Neural progenitor cell (in vitro differentiated cells): Measurements from ENCODE around the gene VWA5B2. TPM values are rescaled to one million over a fixed set of nuclear protein-coding genes. Genes with fewer than 3 reads are reported as not detected.

Source experiments
- DNase-seq: peaks from one replicate; pipeline ENCODE4 v3.0.0-alpha.2; 2016; ENCODE audit warnings: low spot score
- H2AFZ ChIP-seq: fragments of 200-600 bp; sonication (generic); replicated peaks from 2 replicates; pipeline ENCODE4 v1.6.1; 2016; ENCODE audit warnings: antibody characterized with exemption
- H3F3A ChIP-seq: fragments of 200-600 bp; sonication (generic); 2 replicates; pipeline ENCODE4 v1.6.1; 2016; ENCODE audit warnings: antibody characterized with exemption, low read depth
- H3K27ac ChIP-seq: fragments of 200-600 bp; sonication (generic); 2 replicates; pipeline ENCODE4 v1.5.1; 2016; ENCODE audit warnings: mild to moderate bottlenecking
- H3K27me3 ChIP-seq: fragments of 200-600 bp; sonication (generic); 2 replicates; pipeline ENCODE4 v1.6.1; 2016; ENCODE audit warnings: mild to moderate bottlenecking, moderate library complexity
- H3K36me3 ChIP-seq: fragments of 200-600 bp; sonication (generic); 2 replicates; pipeline ENCODE4 v1.5.1; 2016
- H3K4me1 ChIP-seq: fragments of 200-600 bp; sonication (generic); 2 replicates; pipeline ENCODE4 v1.6.1; 2016; ENCODE audit warnings: mixed run types
- H3K4me2 ChIP-seq: fragments of 200-600 bp; sonication (generic); 2 replicates; pipeline ENCODE4 v1.6.1; 2016
- H3K4me3 ChIP-seq: fragments of 200-600 bp; sonication (generic); 2 replicates; pipeline ENCODE4 v1.5.1; 2016
- H3K79me2 ChIP-seq: fragments of 200-600 bp; sonication (generic); 2 replicates; pipeline ENCODE4 v1.6.1; 2016; ENCODE audit warnings: low read depth
- H3K9ac ChIP-seq: fragments of 200-600 bp; sonication (generic); 2 replicates; pipeline ENCODE4 v1.6.1; 2016
- H3K9me3 ChIP-seq: fragments of 200-600 bp; sonication (generic); 2 replicates; pipeline ENCODE4 v1.5.1; 2016; ENCODE audit warnings: low read depth
- H4K20me1 ChIP-seq: fragments of 200-600 bp; sonication (generic); 2 replicates; pipeline ENCODE4 v1.6.1; 2016; ENCODE audit warnings: low read depth
- H3K27ac Mint-ChIP-seq: 3 replicates; pipeline ENCODE4 v1.8.0; 2021; ENCODE audit warnings: mixed read lengths
- H3K27me3 Mint-ChIP-seq: 2 replicates; pipeline ENCODE4 v1.8.0; 2022; ENCODE audit warnings: low read depth, mild to moderate bottlenecking, inconsistent platforms, moderate library complexity, mixed read lengths; ENCODE audit not compliant: insufficient read depth
- H3K36me3 Mint-ChIP-seq: 3 replicates; pipeline ENCODE4 v1.8.0; 2021; ENCODE audit warnings: mixed read lengths
- H3K4me1 Mint-ChIP-seq: 3 replicates; pipeline ENCODE4 v1.8.0; 2021; ENCODE audit warnings: mixed read lengths
- H3K4me3 Mint-ChIP-seq: 3 replicates; pipeline ENCODE4 v1.8.0; 2021; ENCODE audit warnings: mild to moderate bottlenecking, moderate library complexity, mixed read lengths
- H3K9me3 Mint-ChIP-seq: 3 replicates; pipeline ENCODE4 v1.8.0; 2020; ENCODE audit warnings: mixed read lengths
- EZH2 ChIP-seq: fragments of 200-600 bp; sonication (generic); IDR thresholded peaks from 2 replicates; pipeline ENCODE4 v1.6.1; 2017; ENCODE audit warnings: antibody characterized with exemption, mild to moderate bottlenecking, moderate library complexity
- EZH2phosphoT487 ChIP-seq: fragments of 200-600 bp; sonication (generic); IDR thresholded peaks from 2 replicates; pipeline ENCODE4 v1.6.1; 2017; ENCODE audit warnings: antibody characterized with exemption
- total RNA-seq: library from RNA; depleted of rRNA; stranded (reverse); fragments of >200 nt; gene quantifications from 2 replicates; pipeline ENCODE4 v1.2.3, GENCODE V29; 2015; ENCODE audit warnings: low replicate concordance
- TF ChIP-seq, protein P1 (sequence below): fragments of 200-600 bp; sonication (generic); IDR thresholded peaks from 2 replicates; pipeline ENCODE4 v1.5.1; 2017; ENCODE audit warnings: antibody characterized with exemption, mild to moderate bottlenecking

The VWA5B2 gene
- total RNA-seq, 1 donor from 2014 or later, result not detected

DNA sequence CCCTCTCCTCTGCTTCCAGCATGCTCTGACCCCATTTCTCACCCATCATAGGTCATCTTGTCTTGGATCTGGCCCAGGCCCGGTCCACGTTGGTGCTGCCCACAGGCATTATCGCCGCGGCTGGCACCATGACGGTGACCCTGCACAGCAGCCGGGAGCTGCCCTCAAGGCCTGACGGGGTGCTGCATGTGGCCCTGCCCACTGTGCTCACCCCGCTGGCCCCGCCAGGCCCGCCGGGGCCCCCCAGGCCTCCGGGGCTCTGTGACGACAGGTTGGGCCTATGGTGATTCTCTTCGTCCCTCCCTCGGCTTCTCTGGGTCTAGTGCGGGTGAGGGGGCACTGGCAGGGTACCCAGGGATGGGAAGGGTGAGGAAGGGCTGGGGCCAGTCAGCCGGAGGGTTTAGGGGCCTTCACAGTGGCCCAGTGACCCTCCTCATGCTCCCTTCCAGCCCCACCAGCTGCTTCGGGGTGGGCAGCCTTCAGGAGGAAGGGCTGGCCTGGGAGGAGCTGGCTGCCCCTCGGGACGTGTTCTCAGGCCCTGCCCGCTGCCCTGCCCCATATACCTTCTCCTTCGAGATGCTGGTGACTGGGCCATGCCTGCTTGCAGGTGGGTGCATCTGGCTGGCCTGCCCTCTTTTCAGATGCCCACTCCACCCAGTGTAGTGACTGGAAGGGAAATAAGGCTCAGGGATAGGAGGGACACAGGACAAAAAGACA lies 3.9 kb downstream of the VWA5B2 start:
- DNase-seq, result no peak
- Histone ChIP-seq H3K9me3 (no peaks in the 10 kb centered on the region), H3K4me3 (no peak overlapping the region), H3K36me3 (no peaks in the 10 kb centered on the region), H3K4me2 (no peak overlapping the region), H4K20me1 (peaks cover 33% of the 10 kb centered on the region), H3K9ac (no peak overlapping the region), H3F3A (peaks cover 15% of the 10 kb centered on the region), H3K27ac (no peak overlapping the region), H3K27me3 (peaks cover 64% of the 10 kb centered on the region), H2AFZ (no peak overlapping the region), H3K4me1 (peaks cover 4% of the 10 kb centered on the region), H3K79me2 (no peaks in the 10 kb centered on the region)
- no peak for TF ChIP-seq EZH2phosphoT487
- TF ChIP-seq, protein P1, sequence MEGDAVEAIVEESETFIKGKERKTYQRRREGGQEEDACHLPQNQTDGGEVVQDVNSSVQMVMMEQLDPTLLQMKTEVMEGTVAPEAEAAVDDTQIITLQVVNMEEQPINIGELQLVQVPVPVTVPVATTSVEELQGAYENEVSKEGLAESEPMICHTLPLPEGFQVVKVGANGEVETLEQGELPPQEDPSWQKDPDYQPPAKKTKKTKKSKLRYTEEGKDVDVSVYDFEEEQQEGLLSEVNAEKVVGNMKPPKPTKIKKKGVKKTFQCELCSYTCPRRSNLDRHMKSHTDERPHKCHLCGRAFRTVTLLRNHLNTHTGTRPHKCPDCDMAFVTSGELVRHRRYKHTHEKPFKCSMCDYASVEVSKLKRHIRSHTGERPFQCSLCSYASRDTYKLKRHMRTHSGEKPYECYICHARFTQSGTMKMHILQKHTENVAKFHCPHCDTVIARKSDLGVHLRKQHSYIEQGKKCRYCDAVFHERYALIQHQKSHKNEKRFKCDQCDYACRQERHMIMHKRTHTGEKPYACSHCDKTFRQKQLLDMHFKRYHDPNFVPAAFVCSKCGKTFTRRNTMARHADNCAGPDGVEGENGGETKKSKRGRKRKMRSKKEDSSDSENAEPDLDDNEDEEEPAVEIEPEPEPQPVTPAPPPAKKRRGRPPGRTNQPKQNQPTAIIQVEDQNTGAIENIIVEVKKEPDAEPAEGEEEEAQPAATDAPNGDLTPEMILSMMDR, result no peak
- no peak for TF ChIP-seq EZH2
- H3K36me3 Mint-ChIP-seq, result no peaks in the 10 kb centered on the region
- H3K4me1 Mint-ChIP-seq, result peaks cover 4% of the 10 kb centered on the region
- H3K9me3 Mint-ChIP-seq, result peaks cover 2% of the 10 kb centered on the region
- H3K4me3 Mint-ChIP-seq, result no peak overlapping the region
- H3K27ac Mint-ChIP-seq, result no peak overlapping the region
- peaks cover 44% of the 10 kb centered on the region for H3K27me3 Mint-ChIP-seq

DNA sequence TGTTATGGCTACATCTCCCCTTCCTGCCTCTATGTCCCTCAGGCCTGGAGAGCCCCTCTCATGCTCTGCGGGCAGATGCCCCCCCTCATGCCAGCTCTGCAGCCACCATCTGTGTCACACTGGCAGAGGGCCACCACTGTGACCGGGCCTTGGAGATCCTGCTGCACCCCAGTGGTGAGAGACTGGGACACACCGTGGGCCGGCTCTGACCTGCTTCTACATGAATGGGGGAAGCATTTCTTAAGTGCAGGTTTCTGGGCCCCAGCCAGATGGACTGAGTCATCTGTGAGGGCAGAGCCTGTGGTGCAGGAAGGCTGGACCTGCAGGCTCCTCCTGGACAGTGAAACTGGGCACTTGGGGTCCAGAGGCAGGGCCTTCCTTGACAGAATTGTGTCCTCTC lies 4.8 kb downstream of the VWA5B2 start:
- DNase-seq, result no peak
- H3K27me3 Mint-ChIP-seq, result peaks cover 34% of the 10 kb centered on the region
- H3K36me3 Mint-ChIP-seq, result no peaks in the 10 kb centered on the region
- no peak overlapping the region for H3K27ac ChIP-seq
- no peak overlapping the region for H3K4me3 ChIP-seq
- H3K4me1 Mint-ChIP-seq, result peaks cover 4% of the 10 kb centered on the region
- H3K9me3 Mint-ChIP-seq, result peaks cover 2% of the 10 kb centered on the region
- peaks cover 26% of the 10 kb centered on the region for H4K20me1 ChIP-seq
- no peak overlapping the region for H3K4me3 Mint-ChIP-seq
- peaks cover 4% of the 10 kb centered on the region for H3K4me1 ChIP-seq
- H3F3A ChIP-seq, result peaks cover 7% of the 10 kb centered on the region
- H3K4me2 ChIP-seq, result no peak overlapping the region
- H3K27ac Mint-ChIP-seq, result no peak overlapping the region
- H3K9me3 ChIP-seq, result no peaks in the 10 kb centered on the region
- peaks cover 55% of the 10 kb centered on the region for H3K27me3 ChIP-seq
- no peak overlapping the region for H3K9ac ChIP-seq
- no peaks in the 10 kb centered on the region for H3K36me3 ChIP-seq
- H3K79me2 ChIP-seq, result no peaks in the 10 kb centered on the region
- no peak overlapping the region for H2AFZ ChIP-seq
- TF ChIP-seq, protein P1, result no peak
- TF ChIP-seq EZH2, result no peak
- no peak for TF ChIP-seq EZH2phosphoT487

DNA sequence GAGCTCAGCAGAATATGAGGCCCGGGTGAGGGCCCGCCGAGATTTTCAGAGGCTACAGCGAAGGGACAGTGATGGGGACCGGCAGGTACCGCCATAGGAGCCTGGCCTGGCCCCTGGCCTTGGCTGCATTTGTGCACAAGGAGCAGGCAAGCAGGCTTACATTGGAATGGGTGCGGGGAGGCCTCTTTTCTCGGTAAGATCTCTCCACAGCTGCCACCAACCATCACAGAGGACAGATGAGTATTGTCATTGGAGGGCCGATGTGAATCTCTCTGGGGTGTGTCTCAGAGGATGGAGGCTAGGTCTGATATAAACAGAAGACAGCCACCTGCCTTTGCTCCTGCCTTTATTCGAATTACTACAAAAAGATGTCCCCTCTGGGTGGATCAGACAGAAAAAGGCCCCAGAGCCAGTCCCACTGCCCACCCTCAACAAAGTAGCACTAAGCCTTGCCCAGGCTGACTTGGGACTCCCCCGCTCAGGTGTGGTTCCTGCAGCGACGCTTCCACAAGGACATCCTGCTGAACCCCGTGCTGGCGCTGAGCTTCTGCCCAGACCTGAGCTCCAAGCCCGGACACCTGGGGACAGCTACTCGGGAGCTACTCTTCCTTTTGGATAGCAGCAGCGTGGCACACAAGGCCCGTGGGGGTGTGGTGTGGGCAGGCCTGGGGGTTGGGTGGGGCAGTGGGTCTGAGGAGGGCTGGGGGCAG lies 5.4 kb downstream of the VWA5B2 start:
- Histone ChIP-seq H3K79me2 (no peaks in the 10 kb centered on the region), H3K9me3 (no peaks in the 10 kb centered on the region), H3F3A (peaks cover 7% of the 10 kb centered on the region), H3K4me3 (no peak overlapping the region), H3K4me1 (peaks cover 2% of the 10 kb centered on the region), H4K20me1 (peaks cover 28% of the 10 kb centered on the region), H3K4me2 (no peak overlapping the region), H3K27ac (no peak overlapping the region), H2AFZ (no peak overlapping the region), H3K36me3 (no peaks in the 10 kb centered on the region), H3K27me3 (peaks cover 49% of the 10 kb centered on the region), H3K9ac (no peak overlapping the region)
- no peak overlapping the region for H3K4me3 Mint-ChIP-seq
- no peak overlapping the region for H3K27ac Mint-ChIP-seq
- peaks cover 33% of the 10 kb centered on the region for H3K27me3 Mint-ChIP-seq
- no peak for DNase-seq
- no peaks in the 10 kb centered on the region for H3K36me3 Mint-ChIP-seq
- peaks cover 4% of the 10 kb centered on the region for H3K4me1 Mint-ChIP-seq
- H3K9me3 Mint-ChIP-seq, result peaks cover 2% of the 10 kb centered on the region
- TF ChIP-seq, protein P1, result no peak
- TF ChIP-seq EZH2, result no peak
- TF ChIP-seq EZH2phosphoT487, result no peak
